IMR-90 (cell line): Measurements from ENCODE around the gene LSM2. TPM values are rescaled to one million over a fixed set of nuclear protein-coding genes. Genes with fewer than 3 reads are reported as not detected.

Experiments used
- ATAC-seq: fragments of 200-7000 bp; cut with Tn5 transposase; 2 replicates; pipeline ENCODE4 v1.9.1; 2020; ENCODE audit warnings: low read depth, mild to moderate bottlenecking, moderate library complexity
- BruUV-seq: library from RNA; stranded (reverse); fragments of 400-500 nt; replicated peaks from 2 replicates; lab custom pipeline; 2021; lab: Mats Ljungman, UMichigan
- CTCF ChIA-PET: fragments of 300-600 bp; formaldehyde crosslinking; extraction: SDS; loops from one replicate; lab custom pipeline; 2021; ENCODE audit warnings: antibody characterized with exemption; lab: Yijun Ruan, JAX
- POLR2A ChIA-PET: fragments of 300-600 bp; sonication (Branson Sonifier 250); formaldehyde crosslinking; loops from one replicate; lab custom pipeline; 2022; ENCODE audit warnings: antibody characterized with exemption; ENCODE audit not compliant: unreplicated experiment; lab: Charles Lee
- DNase-seq: peaks from one replicate; pipeline ENCODE4 v3.0.0; 2013
- H2AFZ ChIP-seq: replicated peaks from 2 replicates; pipeline ENCODE3; 2013; ENCODE audit warnings: low read length, mild to moderate bottlenecking; ENCODE audit not compliant: poor library complexity
- H2AK5ac ChIP-seq: 2 replicates; pipeline ENCODE4 v1.6.1; 2013; ENCODE audit warnings: low read depth, low read length, inconsistent platforms
- H2AK9ac ChIP-seq: replicated peaks from 2 replicates; pipeline ENCODE3; 2013; ENCODE audit warnings: mild to moderate bottlenecking, low read depth, low read length, moderate library complexity; ENCODE audit not compliant: poor library complexity
- H2BK120ac ChIP-seq: 2 replicates; pipeline ENCODE4 v1.6.1; 2013; ENCODE audit warnings: low read depth, low read length, inconsistent platforms
- H2BK15ac ChIP-seq: 3 replicates; pipeline ENCODE4 v1.6.1; 2013; ENCODE audit warnings: low read depth, low read length, inconsistent platforms
- H2BK20ac ChIP-seq: 2 replicates; pipeline ENCODE4 v1.6.1; 2013; ENCODE audit warnings: low read depth, mild to moderate bottlenecking, inconsistent platforms, low read length, moderate library complexity
- H2BK5ac ChIP-seq: 2 replicates; pipeline ENCODE4 v1.6.1; 2013; ENCODE audit warnings: mild to moderate bottlenecking, low read depth, low read length, inconsistent platforms; ENCODE audit not compliant: poor library complexity, severe bottlenecking
- H3K14ac ChIP-seq: replicated peaks from 2 replicates; pipeline ENCODE4 v1.6.1; 2013; ENCODE audit warnings: low read depth, low read length, inconsistent platforms
- H3K18ac ChIP-seq: 2 replicates; pipeline ENCODE4 v1.6.1; 2013; ENCODE audit warnings: low read depth, low read length, control low read depth
- H3K23ac ChIP-seq: 2 replicates; pipeline ENCODE4 v1.6.1; 2013; ENCODE audit warnings: low read depth, low read length, inconsistent platforms
- H3K27ac ChIP-seq: 2 replicates; pipeline ENCODE4 v1.5.1; 2013; ENCODE audit warnings: mild to moderate bottlenecking, control low read depth, low read length; ENCODE audit not compliant: insufficient read depth
- H3K27me3 ChIP-seq: 2 replicates; pipeline ENCODE4 v1.6.1; 2013; ENCODE audit warnings: low read length; ENCODE audit not compliant: control insufficient read depth, insufficient read depth
- H3K36me3 ChIP-seq: 2 replicates; pipeline ENCODE4 v1.6.1; 2013; ENCODE audit warnings: low read length, mixed read lengths; ENCODE audit not compliant: control insufficient read depth, insufficient read depth
- H3K4ac ChIP-seq: 2 replicates; pipeline ENCODE4 v1.6.1; 2013; ENCODE audit warnings: low read depth, low read length, inconsistent platforms
- H3K4me1 ChIP-seq: 2 replicates; pipeline ENCODE4 v1.6.1; 2013; ENCODE audit warnings: low read length, mixed read lengths; ENCODE audit not compliant: control insufficient read depth, insufficient read depth
- H3K4me2 ChIP-seq: 2 replicates; pipeline ENCODE4 v1.6.1; 2013; ENCODE audit warnings: low read depth, mild to moderate bottlenecking, control low read depth, low read length, moderate library complexity
- H3K4me3 ChIP-seq: 2 replicates; pipeline ENCODE4 v1.5.1; 2013; ENCODE audit warnings: low read depth, mild to moderate bottlenecking, control low read depth, low read length, moderate library complexity; ENCODE audit not compliant: insufficient read depth
- H3K56ac ChIP-seq: 2 replicates; pipeline ENCODE4 v1.6.1; 2013; ENCODE audit warnings: low read length, inconsistent platforms; ENCODE audit not compliant: insufficient read depth; ENCODE audit errors: extremely low read depth
- H3K79me1 ChIP-seq, 2 experiments: 2 replicates each; pipeline ENCODE4 v1.6.1; 2013; ENCODE audit warnings: low read length in 2 of 2, inconsistent platforms in 1 of 2, low read depth in 1 of 2
- H3K9ac ChIP-seq: 2 replicates; pipeline ENCODE4 v1.6.1; 2013; ENCODE audit warnings: low read depth, low read length, control low read depth
- H3K9me1 ChIP-seq: 2 replicates; pipeline ENCODE4 v1.6.1; 2013; ENCODE audit warnings: low read length, inconsistent platforms; ENCODE audit not compliant: insufficient read depth
- H3K9me3 ChIP-seq: 2 replicates; pipeline ENCODE4 v1.6.1; 2013; ENCODE audit warnings: low read length; ENCODE audit not compliant: control insufficient read depth, insufficient read depth
- H4K20me1 ChIP-seq: 2 replicates; pipeline ENCODE4 v1.6.1; 2013; ENCODE audit warnings: low read length, inconsistent platforms; ENCODE audit not compliant: insufficient read depth
- H4K5ac ChIP-seq: 2 replicates; pipeline ENCODE4 v1.6.1; 2013; ENCODE audit warnings: mild to moderate bottlenecking, low read depth, low read length, control low read depth
- H4K8ac ChIP-seq, 2 experiments: 2 replicates each; pipeline ENCODE4 v1.6.1; 2013; ENCODE audit warnings: low read depth in 2 of 2, low read length in 2 of 2, control low read depth in 1 of 2, inconsistent platforms in 1 of 2
- H4K91ac ChIP-seq: 2 replicates; pipeline ENCODE4 v1.6.1; 2013; ENCODE audit warnings: low read depth, low read length, inconsistent platforms; ENCODE audit not compliant: insufficient read depth
- FOS ChIP-seq: fragments of 150-350 bp; IDR thresholded peaks from 2 replicates; pipeline ENCODE4 v1.6.1; 2016; ENCODE audit warnings: low read depth, low read length
- WGBS, 2 experiments: methylation state at CpG; one replicate each; pipeline versions ENCODE4 v1.1.5 to v1.1.7; 2013; ENCODE audit warnings: missing lambda C conversion rate in 2 of 2; ENCODE audit not compliant: insufficient read length in 1 of 2; ENCODE audit errors: extremely low coverage in 2 of 2; 5-methylcytosine and 5-hydroxymethylcytosine counted together
- dilution Hi-C: fragments of 300-500 bp; cut with HindIII; formaldehyde crosslinking; loops from one replicate; pipeline ENCODE4 v1.14.3; 2018; ENCODE audit warnings: low sequenced_read_pairs; ENCODE audit not compliant: unreplicated experiment
- in situ Hi-C: fragments of 300-500 bp; cut with MboI; formaldehyde crosslinking; loops from 3 replicates; pipeline ENCODE4 v1.14.3; 2019; ENCODE audit warnings: low sequenced_read_pairs, inconsistent platforms, mixed read lengths
- intact Hi-C: fragments of 100-400 bp; cut with micrococcal nuclease; formaldehyde crosslinking; loops from 2 replicates; pipeline ENCODE4 v1.10.0; 2022
- polyA plus RNA-seq, 3 experiments: library from polyadenylated mRNA; depleted of rRNA; stranded (reverse); fragments of >200 nt; gene quantifications; 2 replicates each; pipeline ENCODE4 v1.2.3, GENCODE V29; 2012; ENCODE audit warnings: low replicate concordance in 1 of 3
- total RNA-seq: library from RNA; depleted of rRNA; stranded (reverse); fragments of >200 nt; gene quantifications from 2 replicates; pipeline ENCODE4 v1.2.3, GENCODE V29; 2012

The LSM2 gene
- total and polyA plus RNA-seq, 2 of the 4 experiments (the other 2 are of a cell fraction), result 56.3 to 61.0 TPM

GRCh38 chr6:31775184-31775583, 31.6 kb downstream of the LSM2 start:
- Histone ChIP-seq H3K27me3 (no peaks in the 10 kb centered on the region), H3K56ac (no peak overlapping the region), H2BK20ac (no peak overlapping the region), H3K14ac (no peak overlapping the region), H3K18ac (no peak overlapping the region), H3K4me1 (peaks cover 10% of the 10 kb centered on the region), H2AK9ac (peak overlapping the region; percentile 55), H4K91ac (no peak overlapping the region), H3K23ac (no peak overlapping the region), H3K4me3 (no peak overlapping the region), H2AK5ac (peak overlapping the region; percentile 33), H3K27ac (no peak overlapping the region), H2BK120ac (no peak overlapping the region), H3K9me3 (no peaks in the 10 kb centered on the region), H3K79me1 (0 out of 4 replicates have a peak, but pooled peaks cover 0 to 2% of the 10 kb centered on the region in 2 experiments), H4K20me1 (no peaks in the 10 kb centered on the region), H3K9ac (no peak overlapping the region), H3K4me2 (no peak overlapping the region), H3K36me3 (peaks cover 20% of the 10 kb centered on the region), H2AFZ (peak overlapping the region; percentile 41), H4K5ac (no peak overlapping the region), H4K8ac (no peak overlapping the region), H3K4ac (no peak overlapping the region), H3K9me1 (0 out of 2 replicates have a peak, but pooled peaks cover 8% of the 10 kb centered on the region), H2BK5ac (no peak overlapping the region), H2BK15ac (no peak overlapping the region)
- DNase-seq (no peak), ATAC-seq (no peak)
- BruUV-seq, result no TSS peak
- in situ Hi-C loops (no loop called here), intact Hi-C loops (no loop called here), dilution Hi-C loops (no loop called here)
- ChIA-PET POLR2A (no interaction called here), CTCF (interaction anchor here (0.9 to 1.2 kb wide), 2 partner anchors 16 to 21 kb away, joined by 3 to 4 read pairs; partner anchors contain the start of gene VARS1)
- no CpG with 5 or more reads among the region's 4 CpGs for WGBS, 2 experiments
- TF ChIP-seq FOS, result no peak
